ENCODE data around the gene UPP1.

The UPP1 gene

DNA sequence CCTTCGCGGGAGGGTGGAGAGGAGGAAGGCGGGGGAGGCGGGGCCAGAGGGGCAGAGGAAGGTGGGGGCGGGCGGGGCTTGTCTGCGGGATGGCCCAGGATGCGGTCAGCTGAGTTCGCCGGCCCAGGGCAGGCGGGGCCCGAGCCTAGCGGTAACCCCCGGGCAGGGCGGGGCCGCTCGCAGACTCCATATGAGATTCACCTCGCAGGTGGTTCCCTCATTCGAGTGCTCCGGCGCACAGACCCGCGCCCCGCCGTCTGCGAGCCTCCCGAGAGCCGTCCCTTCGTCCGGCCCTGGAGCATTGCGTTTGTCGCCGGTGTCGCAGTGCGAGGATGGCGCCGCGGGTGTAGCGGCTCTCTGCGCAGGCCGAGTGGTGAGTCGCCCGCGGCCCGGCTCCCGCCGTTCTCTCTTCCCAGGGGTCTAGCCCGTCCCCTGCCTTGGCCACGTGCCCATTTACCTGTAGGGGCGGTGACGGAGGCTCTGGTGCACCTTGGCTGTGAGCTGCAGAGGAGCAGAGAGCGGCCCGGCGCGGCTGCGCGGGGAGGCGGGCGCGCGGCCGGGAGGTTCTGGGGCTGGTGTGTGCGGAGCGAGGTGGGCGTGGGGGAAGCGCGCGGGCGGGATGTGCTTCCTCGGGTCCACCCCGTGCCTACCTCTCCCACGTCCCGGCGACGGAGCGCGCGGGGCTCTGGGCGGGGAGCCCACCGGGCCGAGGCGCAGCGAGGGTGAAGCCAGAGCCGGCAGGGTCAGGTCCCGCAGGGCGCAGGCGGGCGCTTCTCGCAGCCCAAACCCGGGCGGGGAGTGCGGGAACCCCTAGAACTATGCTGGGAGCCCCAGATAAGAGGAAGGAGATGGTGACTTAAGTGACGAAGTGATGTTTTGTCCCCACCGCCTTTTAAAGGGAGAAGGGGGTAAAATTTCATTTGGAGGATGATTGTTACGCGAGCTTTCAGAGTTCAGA lies at the start of gene UPP1:
Gene UPP1 (plus strand): TSS at position 220 of the 958 bp plus-strand sequence. CDS start 5,519 bp downstream, outside the sequence.
- no peak for TF ChIP-seq ZNF565 (CRISPR knock-in tag; conservative IDR thresholded peaks at IDR 0.05; ENCODE audit: low read depth)
- TF ChIP-seq, protein P1, sequence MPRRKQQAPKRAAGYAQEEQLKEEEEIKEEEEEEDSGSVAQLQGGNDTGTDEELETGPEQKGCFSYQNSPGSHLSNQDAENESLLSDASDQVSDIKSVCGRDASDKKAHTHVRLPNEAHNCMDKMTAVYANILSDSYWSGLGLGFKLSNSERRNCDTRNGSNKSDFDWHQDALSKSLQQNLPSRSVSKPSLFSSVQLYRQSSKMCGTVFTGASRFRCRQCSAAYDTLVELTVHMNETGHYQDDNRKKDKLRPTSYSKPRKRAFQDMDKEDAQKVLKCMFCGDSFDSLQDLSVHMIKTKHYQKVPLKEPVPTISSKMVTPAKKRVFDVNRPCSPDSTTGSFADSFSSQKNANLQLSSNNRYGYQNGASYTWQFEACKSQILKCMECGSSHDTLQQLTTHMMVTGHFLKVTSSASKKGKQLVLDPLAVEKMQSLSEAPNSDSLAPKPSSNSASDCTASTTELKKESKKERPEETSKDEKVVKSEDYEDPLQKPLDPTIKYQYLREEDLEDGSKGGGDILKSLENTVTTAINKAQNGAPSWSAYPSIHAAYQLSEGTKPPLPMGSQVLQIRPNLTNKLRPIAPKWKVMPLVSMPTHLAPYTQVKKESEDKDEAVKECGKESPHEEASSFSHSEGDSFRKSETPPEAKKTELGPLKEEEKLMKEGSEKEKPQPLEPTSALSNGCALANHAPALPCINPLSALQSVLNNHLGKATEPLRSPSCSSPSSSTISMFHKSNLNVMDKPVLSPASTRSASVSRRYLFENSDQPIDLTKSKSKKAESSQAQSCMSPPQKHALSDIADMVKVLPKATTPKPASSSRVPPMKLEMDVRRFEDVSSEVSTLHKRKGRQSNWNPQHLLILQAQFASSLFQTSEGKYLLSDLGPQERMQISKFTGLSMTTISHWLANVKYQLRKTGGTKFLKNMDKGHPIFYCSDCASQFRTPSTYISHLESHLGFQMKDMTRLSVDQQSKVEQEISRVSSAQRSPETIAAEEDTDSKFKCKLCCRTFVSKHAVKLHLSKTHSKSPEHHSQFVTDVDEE (CRISPR knock-in tag; IDR thresholded peaks at IDR 0.05): no peak
- no peak for TF ChIP-seq TCF4 (CRISPR knock-in tag; IDR thresholded peaks at IDR 0.05; ENCODE audit: borderline replicate concordance)
- no peak for TF ChIP-seq ZFP30 (CRISPR knock-in tag; IDR thresholded peaks at IDR 0.05)
- no peak for TF ChIP-seq ISL1 (CRISPR knock-in tag; IDR thresholded peaks at IDR 0.05)
- ATAC-seq: peak; percentile 81

DNA sequence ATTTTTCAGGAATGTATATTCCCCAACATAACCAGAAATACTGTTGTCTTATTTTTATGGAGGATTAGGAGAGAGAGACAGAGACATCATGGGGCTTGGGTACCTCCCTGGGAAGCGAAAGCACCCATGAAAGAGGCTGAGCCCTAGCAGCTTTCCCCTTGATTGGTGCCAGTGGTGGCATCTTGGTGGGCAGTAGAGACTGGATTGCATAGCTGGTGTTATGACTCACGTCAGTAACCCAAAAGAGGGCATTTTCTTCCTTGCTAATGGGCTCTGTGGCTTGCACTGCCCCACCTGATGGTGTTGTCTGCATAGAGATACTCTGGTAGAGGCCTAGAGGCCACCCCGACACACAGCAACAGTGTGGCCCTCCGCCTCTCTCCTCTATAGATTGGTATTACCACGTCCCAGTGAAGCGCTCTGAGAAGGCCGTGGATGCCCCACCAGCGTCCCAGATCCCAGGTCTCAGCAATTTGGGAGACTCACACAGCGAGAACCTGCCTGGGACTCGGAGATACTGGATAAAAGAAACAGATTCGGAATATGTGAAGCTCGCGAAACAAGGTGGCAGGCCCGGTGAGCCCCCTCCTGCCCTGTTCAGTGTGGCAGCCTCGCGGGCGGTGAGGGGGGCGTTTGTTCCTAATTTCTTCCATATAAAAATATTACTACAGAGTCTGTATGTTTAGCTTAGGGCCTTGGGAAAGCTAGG lies 48.0 kb upstream of the UPP1 start:
- TF ChIP-seq, protein P2, sequence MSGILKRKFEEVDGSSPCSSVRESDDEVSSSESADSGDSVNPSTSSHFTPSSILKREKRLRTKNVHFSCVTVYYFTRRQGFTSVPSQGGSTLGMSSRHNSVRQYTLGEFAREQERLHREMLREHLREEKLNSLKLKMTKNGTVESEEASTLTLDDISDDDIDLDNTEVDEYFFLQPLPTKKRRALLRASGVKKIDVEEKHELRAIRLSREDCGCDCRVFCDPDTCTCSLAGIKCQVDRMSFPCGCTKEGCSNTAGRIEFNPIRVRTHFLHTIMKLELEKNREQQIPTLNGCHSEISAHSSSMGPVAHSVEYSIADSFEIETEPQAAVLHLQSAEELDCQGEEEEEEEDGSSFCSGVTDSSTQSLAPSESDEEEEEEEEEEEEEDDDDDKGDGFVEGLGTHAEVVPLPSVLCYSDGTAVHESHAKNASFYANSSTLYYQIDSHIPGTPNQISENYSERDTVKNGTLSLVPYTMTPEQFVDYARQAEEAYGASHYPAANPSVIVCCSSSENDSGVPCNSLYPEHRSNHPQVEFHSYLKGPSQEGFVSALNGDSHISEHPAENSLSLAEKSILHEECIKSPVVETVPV (CRISPR knock-in tag; IDR thresholded peaks at IDR 0.05): no peak
- TF ChIP-seq ZFP3 (CRISPR knock-in tag; IDR thresholded peaks at IDR 0.05): peak; percentile 13; the same call in 1 of the 2 replicates
- no peak for TF ChIP-seq ZC3H10 (CRISPR knock-in tag; IDR thresholded peaks at IDR 0.05)
- TF ChIP-seq TCF4 (CRISPR knock-in tag; IDR thresholded peaks at IDR 0.05; ENCODE audit: borderline replicate concordance): no peak
- TF ChIP-seq RARB (CRISPR knock-in tag; IDR thresholded peaks at IDR 0.05): no peak

DNA sequence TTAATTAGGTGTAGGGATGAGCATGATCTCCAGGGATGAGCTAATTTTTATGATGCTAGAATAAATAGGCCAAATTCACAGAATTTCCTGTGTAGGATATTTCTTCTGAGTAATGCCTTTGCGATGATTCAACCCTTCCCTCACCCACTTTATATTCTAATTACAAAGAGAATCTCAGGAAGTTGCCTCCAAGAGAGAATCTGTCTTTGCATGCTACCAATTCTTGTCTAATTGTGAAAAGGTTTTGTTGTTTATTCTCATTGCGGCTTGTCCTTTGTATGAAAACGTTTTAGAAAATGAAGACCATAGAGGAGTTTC lies 47.5 kb upstream of the UPP1 start:
- peak; percentile 71 for ATAC-seq

More for the DNA sequence above, 48.0 kb upstream of the UPP1 start:
- peak; percentile 15 for ATAC-seq

DNA sequence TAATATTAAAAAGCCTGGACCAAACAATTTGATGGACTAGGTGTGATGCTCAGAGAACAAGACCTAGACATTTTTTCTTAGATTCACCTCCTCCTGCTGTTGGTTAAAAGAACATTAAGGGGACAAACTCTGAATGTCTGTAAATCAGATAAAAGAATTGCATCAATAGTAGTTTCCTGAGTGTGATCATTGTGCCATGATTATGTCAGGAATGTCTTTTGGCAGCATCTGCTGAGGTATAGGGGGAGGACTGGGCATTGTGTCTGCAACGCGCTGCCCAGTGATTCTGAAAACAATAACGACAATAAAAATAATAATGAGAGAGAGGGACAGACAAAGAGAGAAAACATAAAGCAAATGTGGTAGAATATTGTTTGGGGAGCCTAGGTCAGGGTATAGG lies 46.8 kb upstream of the UPP1 start:
- ATAC-seq: peak; percentile 86
- TF ChIP-seq, protein P3, sequence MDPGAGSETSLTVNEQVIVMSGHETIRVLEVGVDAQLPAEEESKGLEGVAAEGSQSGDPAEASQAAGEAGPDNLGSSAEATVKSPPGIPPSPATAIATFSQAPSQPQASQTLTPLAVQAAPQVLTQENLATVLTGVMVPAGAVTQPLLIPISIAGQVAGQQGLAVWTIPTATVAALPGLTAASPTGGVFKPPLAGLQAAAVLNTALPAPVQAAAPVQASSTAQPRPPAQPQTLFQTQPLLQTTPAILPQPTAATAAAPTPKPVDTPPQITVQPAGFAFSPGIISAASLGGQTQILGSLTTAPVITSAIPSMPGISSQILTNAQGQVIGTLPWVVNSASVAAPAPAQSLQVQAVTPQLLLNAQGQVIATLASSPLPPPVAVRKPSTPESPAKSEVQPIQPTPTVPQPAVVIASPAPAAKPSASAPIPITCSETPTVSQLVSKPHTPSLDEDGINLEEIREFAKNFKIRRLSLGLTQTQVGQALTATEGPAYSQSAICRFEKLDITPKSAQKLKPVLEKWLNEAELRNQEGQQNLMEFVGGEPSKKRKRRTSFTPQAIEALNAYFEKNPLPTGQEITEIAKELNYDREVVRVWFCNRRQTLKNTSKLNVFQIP (CRISPR knock-in tag; IDR thresholded peaks at IDR 0.05; ENCODE audit: borderline replicate concordance, low read depth): no peak
- TF ChIP-seq ISL1 (CRISPR knock-in tag; IDR thresholded peaks at IDR 0.05): peak; percentile 71
- no peak for TF ChIP-seq ZFP3 (CRISPR knock-in tag; IDR thresholded peaks at IDR 0.05)
- TF ChIP-seq CSDC2 (CRISPR knock-in tag; IDR thresholded peaks at IDR 0.05): 0 out of 2 replicates have a peak, but pooled peaks have one; percentile 34

More for the DNA sequence above, 47.5 kb upstream of the UPP1 start:
- TF ChIP-seq, protein P3 (CRISPR knock-in tag; IDR thresholded peaks at IDR 0.05; ENCODE audit: borderline replicate concordance, low read depth): no peak
- no peak for TF ChIP-seq RARB (CRISPR knock-in tag; IDR thresholded peaks at IDR 0.05)
- TF ChIP-seq, protein P4, sequence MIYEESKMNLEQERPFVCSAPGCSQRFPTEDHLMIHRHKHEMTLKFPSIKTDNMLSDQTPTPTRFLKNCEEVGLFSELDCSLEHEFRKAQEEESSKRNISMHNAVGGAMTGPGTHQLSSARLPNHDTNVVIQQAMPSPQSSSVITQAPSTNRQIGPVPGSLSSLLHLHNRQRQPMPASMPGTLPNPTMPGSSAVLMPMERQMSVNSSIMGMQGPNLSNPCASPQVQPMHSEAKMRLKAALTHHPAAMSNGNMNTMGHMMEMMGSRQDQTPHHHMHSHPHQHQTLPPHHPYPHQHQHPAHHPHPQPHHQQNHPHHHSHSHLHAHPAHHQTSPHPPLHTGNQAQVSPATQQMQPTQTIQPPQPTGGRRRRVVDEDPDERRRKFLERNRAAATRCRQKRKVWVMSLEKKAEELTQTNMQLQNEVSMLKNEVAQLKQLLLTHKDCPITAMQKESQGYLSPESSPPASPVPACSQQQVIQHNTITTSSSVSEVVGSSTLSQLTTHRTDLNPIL (CRISPR knock-in tag; IDR thresholded peaks at IDR 0.05; ENCODE audit: low read depth): 0 out of 2 replicates have a peak, but pooled peaks have one; percentile 10

DNA sequence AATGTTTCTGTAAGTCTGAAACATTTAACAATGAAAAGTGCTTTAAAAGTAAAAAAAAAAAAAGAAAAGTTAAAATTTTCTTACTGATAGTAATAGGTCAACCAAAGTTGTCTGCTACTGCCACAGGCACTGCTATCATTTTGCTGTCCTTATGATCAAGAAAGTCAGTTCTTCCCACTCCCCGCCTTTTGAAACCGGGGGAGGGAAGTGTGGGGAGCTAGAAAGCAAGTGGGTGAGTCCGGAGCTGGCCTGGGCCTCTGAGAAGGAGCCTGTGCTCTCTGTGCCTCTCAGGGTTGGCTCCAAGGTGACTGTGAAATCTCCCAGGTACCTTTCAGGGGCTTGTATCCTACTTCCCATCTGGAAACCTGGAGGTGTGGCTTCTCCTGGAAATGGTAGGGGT lies 46.4 kb upstream of the UPP1 start:
- peak; percentile 31 for ATAC-seq
- TF ChIP-seq OSR1 (CRISPR knock-in tag; IDR thresholded peaks at IDR 0.05) (no peak), ZC3H10 (CRISPR knock-in tag; IDR thresholded peaks at IDR 0.05) (no peak), RARB (CRISPR knock-in tag; IDR thresholded peaks at IDR 0.05) (no peak), ESRRG (CRISPR knock-in tag; IDR thresholded peaks at IDR 0.05) (no peak), ZFP3 (CRISPR knock-in tag; IDR thresholded peaks at IDR 0.05) (no peak), ZFP30 (CRISPR knock-in tag; IDR thresholded peaks at IDR 0.05) (no peak), TCF4 (CRISPR knock-in tag; IDR thresholded peaks at IDR 0.05; ENCODE audit: borderline replicate concordance) (no peak)
- TF ChIP-seq, protein P3 (CRISPR knock-in tag; IDR thresholded peaks at IDR 0.05; ENCODE audit: borderline replicate concordance, low read depth): no peak
- TF ChIP-seq, protein P5, sequence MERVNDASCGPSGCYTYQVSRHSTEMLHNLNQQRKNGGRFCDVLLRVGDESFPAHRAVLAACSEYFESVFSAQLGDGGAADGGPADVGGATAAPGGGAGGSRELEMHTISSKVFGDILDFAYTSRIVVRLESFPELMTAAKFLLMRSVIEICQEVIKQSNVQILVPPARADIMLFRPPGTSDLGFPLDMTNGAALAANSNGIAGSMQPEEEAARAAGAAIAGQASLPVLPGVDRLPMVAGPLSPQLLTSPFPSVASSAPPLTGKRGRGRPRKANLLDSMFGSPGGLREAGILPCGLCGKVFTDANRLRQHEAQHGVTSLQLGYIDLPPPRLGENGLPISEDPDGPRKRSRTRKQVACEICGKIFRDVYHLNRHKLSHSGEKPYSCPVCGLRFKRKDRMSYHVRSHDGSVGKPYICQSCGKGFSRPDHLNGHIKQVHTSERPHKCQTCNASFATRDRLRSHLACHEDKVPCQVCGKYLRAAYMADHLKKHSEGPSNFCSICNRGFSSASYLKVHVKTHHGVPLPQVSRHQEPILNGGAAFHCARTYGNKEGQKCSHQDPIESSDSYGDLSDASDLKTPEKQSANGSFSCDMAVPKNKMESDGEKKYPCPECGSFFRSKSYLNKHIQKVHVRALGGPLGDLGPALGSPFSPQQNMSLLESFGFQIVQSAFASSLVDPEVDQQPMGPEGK (CRISPR knock-in tag; IDR thresholded peaks at IDR 0.05; ENCODE audit: borderline replicate concordance): no peak
- TF ChIP-seq, protein P4 (CRISPR knock-in tag; IDR thresholded peaks at IDR 0.05; ENCODE audit: low read depth): no peak

All from SK-N-SH treated with all-trans-retinoic acid at 6 μM for 48 hours (cell line).